ENCODE data around the gene HS1BP3.

GRCh38 chr2:20573620-20574422 lies 77.1 kb downstream of the HS1BP3 start:
- no peak for TF ChIP-seq CTCF (IDR thresholded peaks at IDR 0.05)
- peak in 2 of 3 donors; percentile 48 to 62 for TF ChIP-seq POLR2AphosphoS5 (IDR thresholded peaks at IDR 0.05)
- TF ChIP-seq POLR2A (IDR thresholded peaks at IDR 0.05), result no peak
